ENCODE data around the gene ZNF426. TPM values are rescaled to one million over a fixed set of nuclear protein-coding genes. Genes with fewer than 3 reads are reported as not detected.
"Not testable (repeated sequence)": the region's sequence is repeated elsewhere in the genome, so short reads cannot be mapped to it uniquely, and the experiment has no call there.

Gene ZNF426
- total RNA-seq, 4 donors from 2014 or later, result 4.6 to 15.7 (median 9.5) TPM

DNA sequence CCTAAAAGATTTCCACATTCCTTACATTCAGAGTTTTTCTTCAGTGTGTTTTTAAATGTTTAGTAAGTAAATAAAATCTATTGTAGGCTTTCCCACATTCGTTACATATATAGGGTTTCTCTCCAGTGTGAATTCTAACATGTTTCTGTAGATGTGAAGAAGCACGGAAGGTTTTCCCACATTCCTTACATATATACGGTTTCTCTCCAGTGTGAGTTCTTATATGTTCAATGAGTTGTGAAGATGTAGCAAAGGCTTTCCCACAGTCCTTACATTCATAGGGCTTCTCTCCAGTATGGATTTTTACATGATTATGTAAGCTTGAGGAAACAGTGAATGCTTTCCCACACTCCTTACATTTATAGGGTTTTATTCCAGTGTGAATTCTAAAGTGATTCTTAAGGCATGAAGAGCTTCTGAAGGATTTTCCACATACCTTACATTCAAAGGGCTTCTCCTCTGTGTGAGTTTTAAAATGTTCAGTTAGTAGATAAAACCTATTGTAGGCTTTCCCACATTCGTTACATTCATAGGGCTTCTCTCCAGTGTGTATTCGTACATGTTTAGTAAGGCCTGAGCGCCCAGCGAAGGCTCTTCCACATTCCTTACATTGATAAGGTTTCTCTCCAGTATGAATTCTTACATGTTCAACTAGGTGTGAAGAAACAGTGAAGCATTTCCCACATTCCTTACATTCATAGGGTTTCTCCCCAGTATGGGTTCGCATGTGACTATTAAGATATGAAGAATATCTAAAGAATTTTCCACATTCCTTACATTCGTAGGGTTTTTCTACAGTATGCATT, 27.7 kb upstream of the ZNF426 start:
- H3K4me3 ChIP-seq (ENCODE audit: low read depth, poor library complexity, severe bottlenecking), result no peak overlapping the region
- 97 to 98% methylated on average over 9 of the region's 9 CpGs for WGBS, 2 donors
- DNase-seq (ENCODE audit: low spot score in 2 of 2), result no peak
- intact Hi-C loops (cut with DNase I; ENCODE audit: low total_unique reads), result no loop called here
- TF ChIP-seq POLR2A (IDR thresholded peaks at IDR 0.05), result no peak
- TF ChIP-seq, protein P1, sequence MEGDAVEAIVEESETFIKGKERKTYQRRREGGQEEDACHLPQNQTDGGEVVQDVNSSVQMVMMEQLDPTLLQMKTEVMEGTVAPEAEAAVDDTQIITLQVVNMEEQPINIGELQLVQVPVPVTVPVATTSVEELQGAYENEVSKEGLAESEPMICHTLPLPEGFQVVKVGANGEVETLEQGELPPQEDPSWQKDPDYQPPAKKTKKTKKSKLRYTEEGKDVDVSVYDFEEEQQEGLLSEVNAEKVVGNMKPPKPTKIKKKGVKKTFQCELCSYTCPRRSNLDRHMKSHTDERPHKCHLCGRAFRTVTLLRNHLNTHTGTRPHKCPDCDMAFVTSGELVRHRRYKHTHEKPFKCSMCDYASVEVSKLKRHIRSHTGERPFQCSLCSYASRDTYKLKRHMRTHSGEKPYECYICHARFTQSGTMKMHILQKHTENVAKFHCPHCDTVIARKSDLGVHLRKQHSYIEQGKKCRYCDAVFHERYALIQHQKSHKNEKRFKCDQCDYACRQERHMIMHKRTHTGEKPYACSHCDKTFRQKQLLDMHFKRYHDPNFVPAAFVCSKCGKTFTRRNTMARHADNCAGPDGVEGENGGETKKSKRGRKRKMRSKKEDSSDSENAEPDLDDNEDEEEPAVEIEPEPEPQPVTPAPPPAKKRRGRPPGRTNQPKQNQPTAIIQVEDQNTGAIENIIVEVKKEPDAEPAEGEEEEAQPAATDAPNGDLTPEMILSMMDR (IDR thresholded peaks at IDR 0.05), result no peak

GRCh38 chr19:9552536-9553274, 14.3 kb upstream of the ZNF426 start:
- DNase-seq (ENCODE audit: low spot score in 2 of 2), result no peak
- 92 to 98% methylated on average over 7 of the region's 7 CpGs for whole genome bisulfite sequencing, 2 donors
- TF ChIP-seq POLR2A (IDR thresholded peaks at IDR 0.05), result no peak
- no peak overlapping the region for H3K4me3 ChIP-seq (ENCODE audit: low read depth, poor library complexity, severe bottlenecking)
- intact Hi-C loops (cut with DNase I; ENCODE audit: low total_unique reads), result no loop called here

DNA sequence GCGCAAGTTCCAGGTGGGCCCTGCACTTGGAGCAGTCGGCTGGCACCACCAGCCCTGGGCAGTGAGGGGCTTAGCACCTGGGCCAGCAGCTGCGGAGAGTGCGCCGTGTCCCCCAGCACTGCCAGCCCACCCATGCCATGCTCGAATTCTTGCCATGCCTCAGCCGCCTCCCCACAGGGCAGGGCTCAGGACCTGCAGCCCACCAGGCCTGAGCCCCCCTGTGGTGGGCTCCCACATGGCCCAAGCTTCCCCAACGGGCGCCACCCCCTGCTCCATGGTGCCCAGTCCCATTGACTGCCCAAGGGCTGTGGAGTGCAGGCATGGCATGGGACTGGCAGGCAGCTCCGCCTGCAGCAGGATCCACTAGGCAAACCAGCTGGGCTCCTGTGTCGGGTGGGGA, 9.4 kb upstream of the ZNF426 start:
- TF ChIP-seq POLR2A (IDR thresholded peaks at IDR 0.05), result no peak
- TF ChIP-seq, protein P1 (IDR thresholded peaks at IDR 0.05), result no peak
- H3K4me3 ChIP-seq (ENCODE audit: low read depth, poor library complexity, severe bottlenecking), result no peak overlapping the region
- intact Hi-C loops (cut with DNase I; ENCODE audit: low total_unique reads), result loop anchor here (5.0 kb wide), 1 partner anchor 491 kb away; no protein-coding TSS in a partner anchor
- no peak for DNase-seq (ENCODE audit: low spot score in 2 of 2)
- WGBS, 2 donors, result 83 to 89% methylated on average over 9 to 11 of the region's 11 CpGs

GRCh38 chr19:9541281-9541680, 2.8 kb upstream of the ZNF426 start:
- DNase-seq (ENCODE audit: low spot score in 2 of 2); H3K4me3 ChIP-seq (ENCODE audit: low read depth, poor library complexity, severe bottlenecking); intact Hi-C loops (cut with DNase I; ENCODE audit: low total_unique reads): not testable (repeated sequence)
- WGBS, 2 donors, result 92 to 100% methylated on average over 8 to 9 of the region's 12 CpGs

DNA sequence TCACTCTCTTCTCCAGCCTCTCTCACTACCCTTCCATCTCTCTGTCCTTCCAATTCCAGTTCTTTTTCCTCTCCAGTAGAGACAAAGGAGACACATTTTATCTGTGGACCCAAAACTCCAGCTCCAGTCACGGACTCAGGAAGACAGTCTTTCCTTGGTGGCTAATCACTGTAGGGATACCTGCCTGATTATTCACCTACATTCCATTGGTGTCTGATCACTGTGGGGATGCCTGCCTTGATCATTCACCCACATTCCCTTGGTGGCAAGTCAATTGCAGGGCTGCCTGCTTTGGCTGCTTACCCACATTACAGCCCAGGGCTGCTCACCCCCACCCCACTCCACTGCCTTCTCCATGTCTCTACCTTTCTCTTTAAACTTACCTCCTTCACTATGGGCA, 1.5 kb upstream of the ZNF426 start:
- intact Hi-C loops (cut with DNase I; ENCODE audit: low total_unique reads); H3K4me3 ChIP-seq (ENCODE audit: low read depth, poor library complexity, severe bottlenecking); DNase-seq (ENCODE audit: low spot score in 2 of 2): not testable (repeated sequence)
- WGBS, 2 donors, result 96 to 100% methylated on average over 1 of the region's 1 CpG

GRCh38 chr19:9539201-9539600, 756 bp upstream of the ZNF426 start:
- 77 to 85% methylated on average over 6 of the region's 6 CpGs for WGBS, 2 donors
- intact Hi-C loops (cut with DNase I; ENCODE audit: low total_unique reads); DNase-seq (ENCODE audit: low spot score in 2 of 2); H3K4me3 ChIP-seq (ENCODE audit: low read depth, poor library complexity, severe bottlenecking): not testable (repeated sequence)

- no peak overlapping the region for H3K4me3 ChIP-seq (ENCODE audit: low read depth, poor library complexity, severe bottlenecking)
- intact Hi-C loops (cut with DNase I; ENCODE audit: low total_unique reads), result no loop called here
- WGBS, 2 donors, result 83 to 88% methylated on average over 4 of the region's 4 CpGs
- no peak for DNase-seq (ENCODE audit: low spot score in 2 of 2)
- TF ChIP-seq, protein P1 (IDR thresholded peaks at IDR 0.05), result no peak
- no peak for TF ChIP-seq POLR2A (IDR thresholded peaks at IDR 0.05)
These were observed 2.5 kb downstream of the ZNF426 start for GRCh38 chr19:9535934-9536333.

All from lower leg skin (tissue), 4 donors.